DOHH2 (cell line): ENCODE measurements around the gene TRPV4.

ENCODE experiments used
- H3F3A ChIP-seq: fragments of 200-600 bp; sonication (generic), shearing (Covaris generic); 2 replicates; pipeline ENCODE4 v1.6.0; 2016; ENCODE audit warnings: antibody characterized with exemption, mild to moderate bottlenecking; ENCODE audit not compliant: control insufficient read depth, insufficient read depth
- H3K27ac ChIP-seq: fragments of 200-600 bp; sonication (generic); 2 replicates; pipeline ENCODE4 v1.5.1; 2014; ENCODE audit warnings: low read depth, mild to moderate bottlenecking, low read length, moderate library complexity
- H3K27me3 ChIP-seq: fragments of 200-600 bp; sonication (generic); 2 replicates; pipeline ENCODE4 v1.6.1; 2014; ENCODE audit warnings: mild to moderate bottlenecking, low read length, mixed read lengths; ENCODE audit not compliant: control insufficient read depth
- H3K36me3 ChIP-seq: fragments of 200-600 bp; sonication (generic); 2 replicates; pipeline ENCODE4 v1.6.1; 2014; ENCODE audit warnings: mild to moderate bottlenecking, low read length, moderate library complexity, mixed read lengths; ENCODE audit not compliant: control insufficient read depth
- H3K4me1 ChIP-seq: fragments of 200-600 bp; sonication (generic); 2 replicates; pipeline ENCODE4 v1.6.1; 2014; ENCODE audit warnings: mild to moderate bottlenecking, low read length, mixed read lengths; ENCODE audit not compliant: control insufficient read depth
- H3K4me2 ChIP-seq: fragments of 200-600 bp; sonication (generic); 2 replicates; pipeline ENCODE4 v1.6.0; 2014; ENCODE audit warnings: mild to moderate bottlenecking, low read length, moderate library complexity
- H3K4me3 ChIP-seq: fragments of 200-600 bp; sonication (generic); 2 replicates; pipeline ENCODE4 v1.5.1; 2014; ENCODE audit warnings: mild to moderate bottlenecking, low read length, mixed read lengths
- H3K79me2 ChIP-seq: fragments of 200-600 bp; sonication (generic); 2 replicates; pipeline ENCODE4 v1.6.1; 2014; ENCODE audit warnings: mild to moderate bottlenecking, low read length, mixed read lengths; ENCODE audit not compliant: control insufficient read depth
- H3K9me2 ChIP-seq: fragments of 200-600 bp; sonication (generic); replicated peaks from 2 replicates; pipeline ENCODE4 v1.6.1; 2014; ENCODE audit warnings: mild to moderate bottlenecking, low read length, mixed read lengths; ENCODE audit not compliant: control insufficient read depth
- H3K9me3 ChIP-seq: fragments of 200-600 bp; sonication (generic); 2 replicates; pipeline ENCODE4 v1.6.1; 2014; ENCODE audit warnings: antibody characterized with exemption, low read length, mixed read lengths; ENCODE audit not compliant: control insufficient read depth, insufficient read depth
- H4K20me1 ChIP-seq: fragments of 200-600 bp; sonication (generic); 2 replicates; pipeline ENCODE4 v1.6.0; 2014; ENCODE audit warnings: low read depth, mild to moderate bottlenecking, antibody characterized with exemption, low read length, moderate library complexity; ENCODE audit not compliant: control insufficient read depth, insufficient read depth
- CTCF ChIP-seq: fragments of 200-600 bp; sonication (generic); IDR thresholded peaks from one replicate; pipeline ENCODE4 v1.5.1; 2014; ENCODE audit warnings: antibody characterized with exemption, mild to moderate bottlenecking, low read depth, low read length; ENCODE audit not compliant: poor library complexity, severe bottlenecking
- EZH2phosphoT487 ChIP-seq: fragments of 200-600 bp; sonication (generic); IDR thresholded peaks from 2 replicates; pipeline ENCODE4 v1.6.1; 2017; ENCODE audit warnings: borderline replicate concordance, mild to moderate bottlenecking, antibody characterized with exemption, low read length, moderate library complexity, mixed read lengths

TRPV4 gene

GRCh38 chr12:109789526-109790048, 43.6 kb downstream of the TRPV4 start:
- Histone ChIP-seq H3K4me1 (no peaks in the 10 kb centered on the region), H3K9me3 (no peaks in the 10 kb centered on the region), H3K4me2 (no peak overlapping the region), H3F3A (no peaks in the 10 kb centered on the region), H3K27me3 (no peaks in the 10 kb centered on the region), H4K20me1 (no peaks in the 10 kb centered on the region), H3K79me2 (no peaks in the 10 kb centered on the region), H3K27ac (no peak overlapping the region), H3K4me3 (no peak overlapping the region), H3K36me3 (no peaks in the 10 kb centered on the region), H3K9me2 (no peaks in the 10 kb centered on the region)
- TF ChIP-seq CTCF (no peak), EZH2phosphoT487 (no peak)

GRCh38 chr12:109786799-109787198, 46.4 kb downstream of the TRPV4 start:
- no peak overlapping the region for H3K4me3 ChIP-seq
- no peaks in the 10 kb centered on the region for H3F3A ChIP-seq
- H3K4me2 ChIP-seq, result no peak overlapping the region
- no peak overlapping the region for H3K27ac ChIP-seq
- no peaks in the 10 kb centered on the region for H3K79me2 ChIP-seq
- H3K9me2 ChIP-seq, result no peaks in the 10 kb centered on the region
- no peaks in the 10 kb centered on the region for H4K20me1 ChIP-seq
- no peaks in the 10 kb centered on the region for H3K4me1 ChIP-seq
- no peaks in the 10 kb centered on the region for H3K36me3 ChIP-seq
- no peaks in the 10 kb centered on the region for H3K9me3 ChIP-seq
- no peaks in the 10 kb centered on the region for H3K27me3 ChIP-seq
- TF ChIP-seq EZH2phosphoT487 (no peak), CTCF (no peak)

DNA sequence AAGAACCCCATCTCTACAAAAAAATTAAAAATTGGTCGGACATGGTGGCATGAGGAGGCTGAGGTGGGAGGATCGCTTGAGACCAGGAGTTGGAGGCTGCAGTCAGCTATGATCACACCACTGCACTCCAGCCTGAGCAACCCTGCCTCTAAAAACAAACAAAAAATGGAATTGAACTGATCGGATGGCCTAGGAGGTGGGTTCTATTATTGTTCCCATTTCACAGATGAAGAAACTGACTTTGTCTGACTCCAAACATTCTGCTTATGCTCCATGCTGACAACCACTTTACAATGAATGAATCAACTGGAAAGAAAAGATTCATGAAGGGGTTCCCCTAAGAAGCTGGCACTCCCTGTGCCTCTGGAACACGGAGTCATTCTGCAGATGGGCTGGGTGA, 47.3 kb downstream of the TRPV4 start:
- Histone ChIP-seq H3K9me2 (no peaks in the 10 kb centered on the region), H3K4me3 (no peak overlapping the region), H3K4me2 (no peak overlapping the region), H3K27me3 (no peaks in the 10 kb centered on the region), H3K36me3 (no peaks in the 10 kb centered on the region), H3K79me2 (no peaks in the 10 kb centered on the region), H3K9me3 (no peaks in the 10 kb centered on the region), H4K20me1 (no peaks in the 10 kb centered on the region), H3F3A (no peaks in the 10 kb centered on the region), H3K4me1 (no peaks in the 10 kb centered on the region), H3K27ac (no peak overlapping the region)
- TF ChIP-seq CTCF (no peak), EZH2phosphoT487 (no peak)

GRCh38 chr12:109783965-109784244, 49.3 kb downstream of the TRPV4 start:
- TF ChIP-seq CTCF (no peak), EZH2phosphoT487 (no peak)
- Histone ChIP-seq H3K27me3 (no peaks in the 10 kb centered on the region), H3K27ac (no peak overlapping the region), H3K9me3 (peaks cover 4% of the 10 kb centered on the region; the same call in 1 of the 2 replicates), H4K20me1 (no peaks in the 10 kb centered on the region), H3K4me1 (peaks cover 3% of the 10 kb centered on the region; the same call in 1 of the 2 replicates), H3F3A (no peaks in the 10 kb centered on the region), H3K4me3 (no peak overlapping the region), H3K36me3 (no peaks in the 10 kb centered on the region), H3K79me2 (no peaks in the 10 kb centered on the region), H3K4me2 (no peak overlapping the region), H3K9me2 (no peaks in the 10 kb centered on the region)
